ENCODE measurements around the gene HIKESHI. TPM values are rescaled to one million over a fixed set of nuclear protein-coding genes. Genes with fewer than 3 reads are reported as not detected.

The HIKESHI gene
- total and polyA plus RNA-seq, 2 of the 13 experiments (the other 11 are each of a cell fraction or from before 2014, with no cell fraction given), result 67.8 to 74.8 TPM

- TF ChIP-seq, protein P1, sequence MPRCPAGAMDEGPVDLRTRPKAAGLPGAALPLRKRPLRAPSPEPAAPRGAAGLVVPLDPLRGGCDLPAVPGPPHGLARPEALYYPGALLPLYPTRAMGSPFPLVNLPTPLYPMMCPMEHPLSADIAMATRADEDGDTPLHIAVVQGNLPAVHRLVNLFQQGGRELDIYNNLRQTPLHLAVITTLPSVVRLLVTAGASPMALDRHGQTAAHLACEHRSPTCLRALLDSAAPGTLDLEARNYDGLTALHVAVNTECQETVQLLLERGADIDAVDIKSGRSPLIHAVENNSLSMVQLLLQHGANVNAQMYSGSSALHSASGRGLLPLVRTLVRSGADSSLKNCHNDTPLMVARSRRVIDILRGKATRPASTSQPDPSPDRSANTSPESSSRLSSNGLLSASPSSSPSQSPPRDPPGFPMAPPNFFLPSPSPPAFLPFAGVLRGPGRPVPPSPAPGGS (CRISPR knock-in tag; IDR thresholded peaks at IDR 0.05), result peak; percentile 73; the same call in 1 of the 2 replicates
- TF ChIP-seq KDM5A (IDR thresholded peaks at IDR 0.05; ENCODE audit: borderline replicate concordance, low read length) (peak; percentile 71; the same call in 1 of the 2 replicates), TFDP2 (CRISPR knock-in tag; IDR thresholded peaks at IDR 0.05) (peak; percentile 85), ZFP62 (CRISPR knock-in tag; IDR thresholded peaks at IDR 0.05) (peak; percentile 93; the same call in 1 of the 2 replicates), KDM3A (CRISPR knock-in tag; IDR thresholded peaks at IDR 0.05; ENCODE audit: low read depth) (peak; percentile 42; the same call in 1 of the 2 replicates), CBX2 (IDR thresholded peaks at IDR 0.05; ENCODE audit: low read depth, low read length) (no peak), CBX2 (CRISPR knock-in tag; IDR thresholded peaks at IDR 0.05; ENCODE audit: low read depth) (no peak), HNF4A (CRISPR knock-in tag; IDR thresholded peaks at IDR 0.05) (peak; percentile 44; the same call in 1 of the 2 replicates), FOXK1 (CRISPR knock-in tag; IDR thresholded peaks at IDR 0.05; ENCODE audit: borderline replicate concordance, low read depth) (peak; percentile 89), MEIS2 (CRISPR knock-in tag; IDR thresholded peaks at IDR 0.05) (peak; percentile 60; the same call in 1 of the 2 replicates), ZFP36L2 (CRISPR knock-in tag; IDR thresholded peaks at IDR 0.05) (no peak)
- TF ChIP-seq, protein P2, sequence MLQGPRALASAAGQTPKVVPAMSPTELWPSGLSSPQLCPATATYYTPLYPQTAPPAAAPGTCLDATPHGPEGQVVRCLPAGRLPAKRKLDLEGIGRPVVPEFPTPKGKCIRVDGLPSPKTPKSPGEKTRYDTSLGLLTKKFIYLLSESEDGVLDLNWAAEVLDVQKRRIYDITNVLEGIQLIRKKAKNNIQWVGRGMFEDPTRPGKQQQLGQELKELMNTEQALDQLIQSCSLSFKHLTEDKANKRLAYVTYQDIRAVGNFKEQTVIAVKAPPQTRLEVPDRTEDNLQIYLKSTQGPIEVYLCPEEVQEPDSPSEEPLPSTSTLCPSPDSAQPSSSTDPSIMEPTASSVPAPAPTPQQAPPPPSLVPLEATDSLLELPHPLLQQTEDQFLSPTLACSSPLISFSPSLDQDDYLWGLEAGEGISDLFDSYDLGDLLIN (CRISPR knock-in tag; IDR thresholded peaks at IDR 0.05; ENCODE audit: borderline replicate concordance), result peak; percentile 70; the same call in 1 of the 2 replicates
- TF ChIP-seq, protein P3, sequence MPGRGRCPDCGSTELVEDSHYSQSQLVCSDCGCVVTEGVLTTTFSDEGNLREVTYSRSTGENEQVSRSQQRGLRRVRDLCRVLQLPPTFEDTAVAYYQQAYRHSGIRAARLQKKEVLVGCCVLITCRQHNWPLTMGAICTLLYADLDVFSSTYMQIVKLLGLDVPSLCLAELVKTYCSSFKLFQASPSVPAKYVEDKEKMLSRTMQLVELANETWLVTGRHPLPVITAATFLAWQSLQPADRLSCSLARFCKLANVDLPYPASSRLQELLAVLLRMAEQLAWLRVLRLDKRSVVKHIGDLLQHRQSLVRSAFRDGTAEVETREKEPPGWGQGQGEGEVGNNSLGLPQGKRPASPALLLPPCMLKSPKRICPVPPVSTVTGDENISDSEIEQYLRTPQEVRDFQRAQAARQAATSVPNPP (CRISPR knock-in tag; IDR thresholded peaks at IDR 0.05), result no peak
- TF ChIP-seq, protein P4, sequence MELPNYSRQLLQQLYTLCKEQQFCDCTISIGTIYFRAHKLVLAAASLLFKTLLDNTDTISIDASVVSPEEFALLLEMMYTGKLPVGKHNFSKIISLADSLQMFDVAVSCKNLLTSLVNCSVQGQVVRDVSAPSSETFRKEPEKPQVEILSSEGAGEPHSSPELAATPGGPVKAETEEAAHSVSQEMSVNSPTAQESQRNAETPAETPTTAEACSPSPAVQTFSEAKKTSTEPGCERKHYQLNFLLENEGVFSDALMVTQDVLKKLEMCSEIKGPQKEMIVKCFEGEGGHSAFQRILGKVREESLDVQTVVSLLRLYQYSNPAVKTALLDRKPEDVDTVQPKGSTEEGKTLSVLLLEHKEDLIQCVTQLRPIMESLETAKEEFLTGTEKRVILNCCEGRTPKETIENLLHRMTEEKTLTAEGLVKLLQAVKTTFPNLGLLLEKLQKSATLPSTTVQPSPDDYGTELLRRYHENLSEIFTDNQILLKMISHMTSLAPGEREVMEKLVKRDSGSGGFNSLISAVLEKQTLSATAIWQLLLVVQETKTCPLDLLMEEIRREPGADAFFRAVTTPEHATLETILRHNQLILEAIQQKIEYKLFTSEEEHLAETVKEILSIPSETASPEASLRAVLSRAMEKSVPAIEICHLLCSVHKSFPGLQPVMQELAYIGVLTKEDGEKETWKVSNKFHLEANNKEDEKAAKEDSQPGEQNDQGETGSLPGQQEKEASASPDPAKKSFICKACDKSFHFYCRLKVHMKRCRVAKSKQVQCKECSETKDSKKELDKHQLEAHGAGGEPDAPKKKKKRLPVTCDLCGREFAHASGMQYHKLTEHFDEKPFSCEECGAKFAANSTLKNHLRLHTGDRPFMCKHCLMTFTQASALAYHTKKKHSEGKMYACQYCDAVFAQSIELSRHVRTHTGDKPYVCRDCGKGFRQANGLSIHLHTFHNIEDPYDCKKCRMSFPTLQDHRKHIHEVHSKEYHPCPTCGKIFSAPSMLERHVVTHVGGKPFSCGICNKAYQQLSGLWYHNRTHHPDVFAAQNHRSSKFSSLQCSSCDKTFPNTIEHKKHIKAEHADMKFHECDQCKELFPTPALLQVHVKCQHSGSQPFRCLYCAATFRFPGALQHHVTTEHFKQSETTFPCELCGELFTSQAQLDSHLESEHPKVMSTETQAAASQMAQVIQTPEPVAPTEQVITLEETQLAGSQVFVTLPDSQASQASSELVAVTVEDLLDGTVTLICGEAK (IDR thresholded peaks at IDR 0.05), result peak; percentile 78
- TF ChIP-seq, protein P4 (CRISPR knock-in tag; IDR thresholded peaks at IDR 0.05), result peak; percentile 74
These were observed at the start of gene HIKESHI (continued) for GRCh38 chr11:86302092-86302793.

All from HepG2 (cell line).